GM12891 (cell line): ENCODE data around the gene EEFSEC.

ENCODE experiments used
- POLR2A ChIP-seq: IDR thresholded peaks from 2 replicates; pipeline ENCODE4 v1.6.1; 2011; ENCODE audit warnings: low read depth, low read length, control low read depth
- POLR2AphosphoS5 ChIP-seq: IDR thresholded peaks from 2 replicates; pipeline ENCODE4 v1.6.1; 2011; ENCODE audit warnings: low read depth, low read length, control low read depth
- SPI1 ChIP-seq: IDR thresholded peaks from 2 replicates; pipeline ENCODE4 v1.6.1; 2011; ENCODE audit warnings: low read depth, low read length, control low read depth
- TAF1 ChIP-seq: IDR thresholded peaks from 2 replicates; pipeline ENCODE4 v1.6.1; 2011; ENCODE audit warnings: low read depth, low read length, control low read depth

DNA sequence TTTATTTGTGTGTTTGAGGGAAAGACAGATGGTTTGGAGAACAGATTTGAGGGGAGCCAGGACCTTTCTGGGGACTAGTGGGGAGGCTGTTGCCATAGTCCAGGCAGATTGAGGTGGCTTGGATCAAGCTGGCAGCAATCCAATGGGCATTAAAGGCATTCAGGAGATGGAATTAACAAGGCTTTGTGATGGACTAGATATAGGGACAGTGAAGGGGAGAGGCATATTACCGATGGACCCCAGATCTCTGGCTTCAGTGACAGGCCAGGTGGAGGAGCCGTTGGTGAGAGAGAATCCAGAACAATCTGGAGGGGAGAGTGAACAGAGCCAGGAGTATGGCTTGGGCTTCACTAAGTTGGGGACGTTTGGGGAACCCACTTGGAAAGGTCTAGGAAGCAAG, 124.8 kb downstream of the EEFSEC start:
- TF ChIP-seq POLR2AphosphoS5 (no peak), TAF1 (no peak), POLR2A (no peak), SPI1 (no peak)
